Stomach (tissue), 4 donors: ENCODE data around the gene PERM1.

Experiments
- CTCF ChIP-seq, 7 experiments: fragments of 450-650 bp in 4 of 7; fragments of 200-600 bp in 3 of 7; sonication (generic) in 3 of 7; IDR thresholded peaks; one replicate each; pipeline ENCODE4 v1.5.1; 2016 to 2019; ENCODE audit warnings: antibody characterized with exemption in 7 of 7, control low read depth in 2 of 7, mild to moderate bottlenecking in 1 of 7
- POLR2A ChIP-seq, 4 donors: fragments of 450-650 bp; IDR thresholded peaks; one replicate each; pipeline ENCODE4 v1.6.1; 2016; ENCODE audit warnings: antibody characterized with exemption in 4 of 4, control low read depth in 2 of 4, mild to moderate bottlenecking in 1 of 4, moderate library complexity in 1 of 4

DNA sequence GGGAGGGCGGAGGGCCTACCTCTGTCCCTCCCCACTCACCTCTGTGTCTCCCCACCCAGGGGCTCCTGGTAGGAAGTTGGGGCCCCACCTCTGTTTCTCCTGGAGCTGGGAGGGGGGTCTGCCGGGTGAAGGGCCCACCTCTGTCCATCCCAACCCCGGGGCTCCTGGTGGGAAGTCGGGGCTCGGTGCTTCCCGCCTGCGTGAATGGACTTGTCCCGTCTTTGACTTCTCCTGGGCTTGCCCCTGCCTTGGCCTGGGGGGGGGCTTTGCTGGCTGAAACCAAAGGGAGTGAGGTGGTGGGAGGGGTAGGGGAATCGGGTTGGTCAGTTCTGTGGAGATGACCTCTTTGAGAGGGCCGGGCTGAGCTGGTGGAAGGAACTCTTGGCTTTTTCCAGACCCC lies 43.8 kb upstream of the PERM1 start:
- TF ChIP-seq CTCF (IDR thresholded peaks at IDR 0.05) = no peak
- no peak for TF ChIP-seq POLR2A (IDR thresholded peaks at IDR 0.05)
